ENCODE measurements around the gene YPEL5.
"Not testable (repeated sequence)": the region's sequence is repeated elsewhere in the genome, so short reads cannot be mapped to it uniquely, and the experiment has no call there.

- not testable (repeated sequence) for TF ChIP-seq POLR2A, CTCF (IDR thresholded peaks at IDR 0.05)
These were observed 35.6 kb upstream of the YPEL5 start for GRCh38 chr2:30111186-30111585.
